H1 (cell line): ENCODE measurements around the gene NPTN. TPM values are rescaled to one million over a fixed set of nuclear protein-coding genes. Genes with fewer than 3 reads are reported as not detected.

Experiments used
- CTCF ChIA-PET: fragments of 300-600 bp; sonication (Branson Sonifier 250); formaldehyde crosslinking; loops from one replicate; lab custom pipeline; 2021; ENCODE audit not compliant: partially characterized antibody; lab: Charles Lee
- POLR2A ChIA-PET: fragments of 300-600 bp; sonication (Branson Sonifier 250); formaldehyde crosslinking; loops from one replicate; lab custom pipeline; 2021; ENCODE audit warnings: inconsistent platforms; ENCODE audit not compliant: partially characterized antibody; lab: Charles Lee
- DNase-seq, 2 experiments: peaks; one replicate each; pipeline versions ENCODE4 v3.0.0 to v3.0.0-alpha.2; 2010 to 2022; ENCODE audit warnings: low spot score in 2 of 2, low read depth in 1 of 2, mixed read lengths in 1 of 2
- FAIRE-seq: peaks from 2 replicates; lab custom pipeline; 2011; peaks lifted over from hg19 to GRCh38; lab: Jason Lieb, UNC
- H2AFZ ChIP-seq: 2 replicates; pipeline ENCODE4 v1.8.1; 2012; ENCODE audit warnings: low read length, inconsistent platforms
- H2AK5ac ChIP-seq: 2 replicates; pipeline ENCODE4 v1.6.1; 2013; ENCODE audit warnings: low read depth, low read length
- H2BK120ac ChIP-seq: replicated peaks from 2 replicates; pipeline ENCODE3; 2013; ENCODE audit warnings: low read depth, low read length, inconsistent platforms
- H2BK12ac ChIP-seq: 2 replicates; pipeline ENCODE4 v1.6.1; 2013; ENCODE audit warnings: low read depth, low read length
- H2BK15ac ChIP-seq: 2 replicates; pipeline ENCODE4 v1.6.1; 2013; ENCODE audit warnings: low read length
- H2BK20ac ChIP-seq: 2 replicates; pipeline ENCODE4 v1.6.1; 2013; ENCODE audit warnings: low read length
- H2BK5ac ChIP-seq: 2 replicates; pipeline ENCODE4 v1.6.1; 2013; ENCODE audit warnings: low read depth, low read length
- H3K14ac ChIP-seq: 2 replicates; pipeline ENCODE4 v1.6.1; 2013; ENCODE audit warnings: inconsistent platforms; ENCODE audit not compliant: insufficient read length
- H3K18ac ChIP-seq: 2 replicates; pipeline ENCODE4 v1.6.1; 2013; ENCODE audit warnings: low read length; ENCODE audit errors: extremely low read depth
- H3K23ac ChIP-seq: 2 replicates; pipeline ENCODE4 v1.6.1; 2013; ENCODE audit warnings: inconsistent platforms; ENCODE audit not compliant: insufficient read length
- H3K23me2 ChIP-seq: 2 replicates; pipeline ENCODE4 v1.6.1; 2013; ENCODE audit warnings: low read depth, low read length
- H3K27ac ChIP-seq: 2 replicates; pipeline ENCODE4 v1.6.1; 2011; ENCODE audit warnings: low read depth, low read length, inconsistent platforms
- H3K27me3 ChIP-seq, 4 experiments: replicated peaks in 1 of 4; 1 replicate in 1 of 4; 2 replicates in 3 of 4; pipeline versions ENCODE4 v1.6.1 to v1.8.1; 2011 to 2013; ENCODE audit warnings: low read length in 3 of 4, mild to moderate bottlenecking in 3 of 4, inconsistent platforms in 2 of 4, mixed read lengths in 2 of 4, moderate library complexity in 1 of 4; ENCODE audit not compliant: control insufficient read depth in 3 of 4, insufficient read depth in 3 of 4; ENCODE audit errors: extremely low read depth in 1 of 4
- H3K36me3 ChIP-seq, 4 experiments: 2 replicates each; pipeline versions ENCODE4 v1.6.1 to v1.8.1; 2011 to 2013; ENCODE audit warnings: mild to moderate bottlenecking in 4 of 4, low read length in 3 of 4, moderate library complexity in 2 of 4, control low read depth in 1 of 4, inconsistent platforms in 1 of 4; ENCODE audit not compliant: insufficient read depth in 4 of 4, control insufficient read depth in 2 of 4
- H3K4ac ChIP-seq: replicated peaks from 2 replicates; pipeline ENCODE3; 2013; ENCODE audit warnings: low read length, low read depth, mixed read lengths, inconsistent platforms; ENCODE audit not compliant: insufficient read length
- H3K4me1 ChIP-seq, 4 experiments: replicated peaks in 1 of 4; 1 replicate in 1 of 4; 2 replicates in 3 of 4; pipeline versions ENCODE4 v1.6.1 to v1.8.1; 2011 to 2013; ENCODE audit warnings: low read length in 3 of 4, inconsistent platforms in 2 of 4, mixed read lengths in 1 of 4; ENCODE audit not compliant: insufficient read depth in 4 of 4, control insufficient read depth in 3 of 4
- H3K4me2 ChIP-seq, 2 experiments: 2 replicates each; pipeline versions ENCODE4 v1.6.1 to v1.8.1; 2011 to 2013; ENCODE audit warnings: low read depth in 2 of 2, low read length in 2 of 2, control low read depth in 1 of 2, inconsistent platforms in 1 of 2, mild to moderate bottlenecking in 1 of 2; ENCODE audit not compliant: insufficient read depth in 1 of 2
- H3K4me3 ChIP-seq, 4 experiments: fragments of 200-600, 300-600 bp in 1 of 4; sonication (generic), shearing (Covaris generic), sonication (Bioruptor Twin) in 1 of 4; 2 replicates each; pipeline versions ENCODE4 v1.5.1 to v1.8.1; 2011 to 2016; ENCODE audit warnings: low read length in 4 of 4, low read depth in 3 of 4, control low read depth in 2 of 4, inconsistent platforms in 2 of 4, mild to moderate bottlenecking in 2 of 4, mixed read lengths in 1 of 4, moderate library complexity in 1 of 4; ENCODE audit not compliant: insufficient read depth in 2 of 4; ENCODE audit errors: extremely low read depth in 1 of 4
- H3K56ac ChIP-seq: replicated peaks from 2 replicates; pipeline ENCODE3; 2013; ENCODE audit warnings: low read depth, mild to moderate bottlenecking, mixed read lengths, low read length, inconsistent platforms; ENCODE audit not compliant: insufficient read length
- H3K79me1 ChIP-seq: 2 replicates; pipeline ENCODE4 v1.6.1; 2013; ENCODE audit warnings: low read depth, low read length, control low read depth
- H3K79me2 ChIP-seq, 2 experiments: 2 replicates each; pipeline versions ENCODE4 v1.6.1 to v1.8.1; 2012 to 2013; ENCODE audit warnings: low read length in 2 of 2, mild to moderate bottlenecking in 2 of 2, inconsistent platforms in 1 of 2; ENCODE audit not compliant: insufficient read depth in 2 of 2, control insufficient read depth in 1 of 2
- H3K9ac ChIP-seq, 4 experiments: replicated peaks in 1 of 4; 1 replicate in 1 of 4; 2 replicates in 3 of 4; pipeline versions ENCODE4 v1.6.1 to v1.8.1; 2011 to 2013; ENCODE audit warnings: low read depth in 3 of 4, low read length in 3 of 4, control low read depth in 2 of 4, mild to moderate bottlenecking in 2 of 4, moderate library complexity in 2 of 4, inconsistent platforms in 1 of 4; ENCODE audit errors: extremely low read depth in 1 of 4
- H3K9me3 ChIP-seq, 2 experiments: 2 replicates each; pipeline versions ENCODE4 v1.6.1 to v1.8.1; 2012 to 2013; ENCODE audit warnings: mild to moderate bottlenecking in 2 of 2, moderate library complexity in 2 of 2, control low read depth in 1 of 2, inconsistent platforms in 1 of 2, low read depth in 1 of 2, low read length in 1 of 2, mixed read lengths in 1 of 2; ENCODE audit not compliant: insufficient read depth in 2 of 2
- H4K20me1 ChIP-seq, 2 experiments: replicated peaks in 1 of 2; 2 replicates each; pipeline versions ENCODE3 to v1.8.1; 2011 to 2013; ENCODE audit warnings: inconsistent platforms in 2 of 2, low read length in 2 of 2, mild to moderate bottlenecking in 1 of 2; ENCODE audit not compliant: insufficient read depth in 2 of 2, control insufficient read depth in 1 of 2
- H4K5ac ChIP-seq: 2 replicates; pipeline ENCODE4 v1.6.1; 2013; ENCODE audit warnings: low read length, low read depth, mixed read lengths, inconsistent platforms; ENCODE audit not compliant: insufficient read length
- H4K8ac ChIP-seq: 2 replicates; pipeline ENCODE4 v1.8.0; 2013; ENCODE audit warnings: mild to moderate bottlenecking, moderate library complexity, low read length, inconsistent platforms; ENCODE audit not compliant: insufficient read depth; ENCODE audit errors: extremely low read depth
- H4K91ac ChIP-seq: replicated peaks from 2 replicates; pipeline ENCODE3; 2013; ENCODE audit warnings: low read length, mixed read lengths, inconsistent platforms; ENCODE audit not compliant: insufficient read length
- CTCF ChIP-seq, 3 experiments: IDR thresholded peaks; 1 replicate in 2 of 3; 2 replicates in 1 of 3; pipeline versions ENCODE4 v1.5.1 to v1.6.1; 2011; ENCODE audit warnings: low read length in 3 of 3, mild to moderate bottlenecking in 3 of 3, inconsistent platforms in 2 of 3, low read depth in 1 of 3, moderate library complexity in 1 of 3; ENCODE audit not compliant: insufficient read depth in 1 of 3; ENCODE audit errors: control extremely low read depth in 1 of 3
- EP300 ChIP-seq, 2 experiments: IDR thresholded peaks; 1 replicate in 1 of 2; 2 replicates in 1 of 2; pipeline ENCODE4 v1.6.1; 2011 to 2012; ENCODE audit warnings: low read depth in 2 of 2, low read length in 2 of 2, mild to moderate bottlenecking in 2 of 2, borderline replicate concordance in 1 of 2, inconsistent platforms in 1 of 2, moderate library complexity in 1 of 2
- JUND ChIP-seq: IDR thresholded peaks from 2 replicates; pipeline ENCODE4 v1.6.1; 2011; ENCODE audit warnings: mild to moderate bottlenecking, improper control_type of control experiment, low read length
- MAFK ChIP-seq: IDR thresholded peaks from 2 replicates; pipeline ENCODE4 v1.6.1; 2012; ENCODE audit warnings: low read depth, mild to moderate bottlenecking, improper control_type of control experiment, low read length
- POLR2A ChIP-seq, 2 experiments: IDR thresholded peaks; 1 replicate in 1 of 2; 2 replicates in 1 of 2; pipeline ENCODE4 v1.6.1; 2011; ENCODE audit warnings: low read depth in 2 of 2, low read length in 2 of 2, mild to moderate bottlenecking in 2 of 2; ENCODE audit errors: control extremely low read depth in 1 of 2
- RAD21 ChIP-seq, 2 experiments: IDR thresholded peaks in 1 of 2; conservative IDR thresholded peaks in 1 of 2; 2 replicates each; pipeline ENCODE4 v1.6.1; 2011; ENCODE audit warnings: low read depth in 2 of 2, low read length in 2 of 2, improper control_type of control experiment in 1 of 2, inconsistent platforms in 1 of 2, mild to moderate bottlenecking in 1 of 2, moderate library complexity in 1 of 2
- RXRA ChIP-seq: IDR thresholded peaks from 2 replicates; pipeline ENCODE4 v1.6.1; 2011; ENCODE audit warnings: low read depth, mild to moderate bottlenecking, low read length, moderate library complexity; ENCODE audit not compliant: insufficient read depth
- SP2 ChIP-seq: IDR thresholded peaks from 2 replicates; pipeline ENCODE4 v1.6.1; 2012; ENCODE audit warnings: mild to moderate bottlenecking, low read length, inconsistent platforms
- YY1 ChIP-seq: IDR thresholded peaks from 2 replicates; pipeline ENCODE4 v1.6.1; 2011; ENCODE audit warnings: low read depth, mild to moderate bottlenecking, low read length
- WGBS, 2 experiments: shearing (Covaris generic) in 1 of 2; methylation state at CpG; one replicate each; pipeline versions ENCODE4 v1.1.6 to v1.1.7; 2013 to 2015; ENCODE audit warnings: low lambda C conversion rate in 2 of 2, mixed read lengths in 2 of 2, inconsistent platforms in 1 of 2, low coverage in 1 of 2, missing lambda C conversion rate in 1 of 2; ENCODE audit not compliant: insufficient replicate concordance in 2 of 2, insufficient coverage in 1 of 2, insufficient read length in 1 of 2; ENCODE audit errors: extremely low coverage in 1 of 2, missing lambda C conversion rate in 1 of 2; 5-methylcytosine and 5-hydroxymethylcytosine counted together
- polyA plus RNA-seq, 7 experiments: library from polyadenylated mRNA; depleted of rRNA in 3 of 7; stranded (reverse) in 5 of 7; unstranded in 2 of 7; fragments of >200 nt in 5 of 7; fragments of 200-250 nt in 2 of 7; gene quantifications; 1 replicate in 5 of 7; 2 replicates in 1 of 7; 4 replicates in 1 of 7; pipeline versions ENCODE4 v1.2.1 to v1.2.3, GENCODE V29; 2011 to 2013; ENCODE audit warnings: missing spikeins in 2 of 7, mixed read lengths in 2 of 7
- total RNA-seq: library from RNA; stranded (reverse); fragmentation: NEBNext Ultra II Directional; extraction: Animal tissue kit (Norgen Biotek cat#: 25700); gene quantifications from 2 replicates; pipeline ENCODE4 v1.2.1, GENCODE V29; 2021

NPTN gene
- total and polyA plus RNA-seq, 2 of the 8 experiments (the other 6 are each of a cell fraction or from before 2014, with no cell fraction given): 67.0 to 113 TPM

DNA sequence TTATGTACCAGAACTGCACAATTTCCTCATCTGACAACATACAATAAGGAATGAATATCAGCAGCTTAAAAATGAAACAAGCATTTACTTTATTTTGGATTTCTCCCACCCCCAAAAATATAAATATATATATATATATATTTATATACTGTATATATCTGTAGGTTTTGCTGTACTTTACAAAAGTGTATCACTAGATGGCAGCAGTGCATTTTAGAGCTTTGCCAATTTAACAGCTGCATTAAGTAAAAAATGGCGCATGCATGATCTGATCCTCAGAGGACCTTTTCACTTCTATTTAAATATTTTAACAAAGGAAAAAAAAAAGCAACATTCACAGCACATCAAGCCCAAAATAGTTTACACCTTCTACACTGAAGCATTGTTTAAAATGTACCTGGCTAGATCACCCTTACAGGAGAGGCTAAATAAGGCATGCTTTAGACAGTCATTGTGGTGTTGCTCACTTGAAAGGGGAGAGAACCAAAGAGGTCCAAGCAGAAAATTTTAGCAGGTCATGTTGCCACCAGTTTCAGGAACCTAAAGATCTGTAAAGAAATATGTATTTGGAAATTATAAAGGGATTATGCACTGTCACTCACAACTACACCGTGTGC lies 72.6 kb downstream of the NPTN start:
- Histone ChIP-seq H4K20me1 (peaks cover 3% of the 10 kb centered on the region in 2 experiments), H3K9me3 (no peaks in the 10 kb centered on the region), H4K5ac (no peak overlapping the region), H2BK120ac (no peak overlapping the region), H3K9ac (no peak overlapping the region), H3K36me3 (peaks cover 6 to 59% (median 19%) of the 10 kb centered on the region in 4 experiments; a peak in 6 of 8 replicates), H2BK20ac (no peak overlapping the region), H3K27me3 (no peaks in the 10 kb centered on the region), H3K79me2 (no peaks in the 10 kb centered on the region), H4K91ac (no peak overlapping the region), H3K4me1 (no peaks in the 10 kb centered on the region), H3K23ac (no peak overlapping the region), H3K23me2 (no peaks in the 10 kb centered on the region), H3K56ac (no peak overlapping the region), H3K18ac (no peak overlapping the region), H2BK12ac (no peak overlapping the region), H3K4me2 (no peak overlapping the region), H3K14ac (no peak overlapping the region), H2BK15ac (no peak overlapping the region), H3K4me3 (no peak overlapping the region), H3K79me1 (no peaks in the 10 kb centered on the region; the same call in 1 of the 2 replicates), H3K4ac (no peak overlapping the region), H3K27ac (no peak overlapping the region), H4K8ac (no peak overlapping the region), H2AK5ac (no peak overlapping the region), H2BK5ac (no peak overlapping the region), H2AFZ (no peak overlapping the region)
- TF ChIP-seq POLR2A (IDR thresholded peaks at IDR 0.05; ENCODE audit: control extremely low read depth in 1 of 2, low read depth in 2 of 2, low read length in 2 of 2) (no peak), EP300 (IDR thresholded peaks at IDR 0.05; ENCODE audit: borderline replicate concordance in 1 of 2, low read depth in 2 of 2, low read length in 2 of 2) (no peak), YY1 (peak; percentile 30; the same call in 1 of the 2 replicates), CTCF (IDR thresholded peaks at IDR 0.05; ENCODE audit: control extremely low read depth in 1 of 3, insufficient read depth in 1 of 3, low read depth in 1 of 3, low read length in 3 of 3) (peak in 1 of 3 experiments; percentile 44; a peak in 1 of 4 replicates), SP2 (no peak), RXRA (no peak), MAFK (no peak), JUND (no peak), RAD21 (IDR thresholded peaks at IDR 0.05 in 1 of 2, conservative IDR thresholded peaks at IDR 0.05 in 1 of 2; ENCODE audit: low read depth in 2 of 2, low read length in 2 of 2) (peak; percentile 58 to 66)
- WGBS, 2 experiments: 98% methylated on average over 2 of the region's 2 CpGs; no CpG with 5 or more reads in 1 of the 2 experiments
- ChIA-PET POLR2A (no interaction called here), CTCF (interaction anchor here (0.6 to 4.8 kb wide), 26 partner anchors 9 to 221 kb away, joined by 3 to 43 read pairs (median 4); no protein-coding TSS in a partner anchor)
- no peak for FAIRE-seq
- DNase-seq: no peak
